PC-9 (cell line): ENCODE results near the gene ANAPC5.

Source experiments
- CTCF ChIP-seq: fragments of 200-600 bp; sonication (generic); conservative IDR thresholded peaks from 2 replicates; pipeline ENCODE4 v1.6.1; 2017; ENCODE audit warnings: mixed run types, antibody characterized with exemption, mild to moderate bottlenecking, moderate library complexity
- EZH2 ChIP-seq: fragments of 200-600 bp; sonication (generic); IDR thresholded peaks from 2 replicates; pipeline ENCODE4 v1.8.0; 2017; ENCODE audit warnings: antibody characterized with exemption, low read depth

DNA sequence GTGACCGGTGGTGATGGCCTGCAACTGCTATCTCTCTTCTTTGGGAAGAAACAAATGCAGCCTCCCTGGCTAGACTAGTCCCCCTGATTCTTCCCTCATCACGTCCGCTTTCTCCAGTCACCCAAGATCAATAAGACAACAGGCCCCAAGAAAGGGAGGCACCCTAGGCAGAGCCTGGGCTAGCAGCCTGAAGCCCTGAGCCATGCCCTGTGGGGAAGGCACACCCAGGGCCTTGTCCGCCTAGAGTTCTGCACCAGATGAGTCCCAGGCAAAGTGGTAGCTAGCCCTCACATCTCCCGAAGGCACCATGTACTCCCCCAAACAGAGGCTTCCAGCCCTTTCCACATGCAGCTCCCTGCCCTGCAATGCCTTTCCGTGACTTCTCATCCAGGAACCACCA is 90.8 kb downstream of the ANAPC5 start:
- TF ChIP-seq CTCF (no peak), EZH2 (no peak)
